GM19023 (cell line): Measurements from ENCODE around the gene FAAH2.
A peak's percentile ranks its signal among the peaks of the same experiment; 100 is the strongest.
"Not testable (repeated sequence)": the region's sequence is repeated elsewhere in the genome, so short reads cannot be mapped to it uniquely, and the experiment has no call there.

Experiments
- ATAC-seq: cut with Tn5 transposase; IDR thresholded peaks from one replicate; pipeline ENCODE4 v1.9.1; 2021; ENCODE audit warnings: mild to moderate bottlenecking, moderate library complexity; ENCODE audit not compliant: unreplicated experiment

FAAH2 gene

DNA sequence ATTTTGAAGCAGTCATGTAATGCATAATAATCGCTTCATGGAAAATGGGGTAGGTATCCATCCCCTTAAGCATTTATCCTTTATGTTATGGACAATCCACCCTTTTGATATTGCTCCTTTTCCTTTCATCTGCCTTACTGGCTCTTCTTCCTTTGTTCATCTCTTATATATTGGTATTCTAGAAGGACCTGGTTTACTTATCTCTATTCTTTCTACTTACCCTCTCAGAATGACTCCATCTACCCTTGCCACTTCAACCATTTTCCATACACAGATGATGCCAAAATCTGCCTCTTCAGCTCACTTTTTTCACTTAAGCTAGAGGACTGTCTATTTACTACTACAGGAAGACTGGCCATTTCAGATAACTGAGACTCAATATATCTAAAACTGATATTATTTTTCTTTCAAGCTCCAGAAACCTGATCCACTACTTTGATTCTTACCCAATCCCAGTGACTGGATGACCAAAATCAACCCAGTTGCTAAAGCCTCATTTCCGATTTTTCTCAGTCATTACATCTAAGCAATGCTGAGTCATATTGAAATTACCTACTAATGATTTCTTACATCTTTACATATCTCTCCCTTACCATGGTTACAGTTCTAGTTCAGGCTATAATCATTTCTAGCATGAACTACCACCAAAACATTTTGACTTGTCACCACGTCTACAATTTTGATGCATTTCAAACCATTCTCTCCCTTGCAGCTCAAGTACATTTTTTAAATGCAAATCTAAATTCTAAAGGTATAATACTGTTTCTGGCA, 93.7 kb downstream of the FAAH2 start:
- ATAC-seq, result no peak

GRCh38 chrX:57394162-57394561, 107.7 kb downstream of the FAAH2 start:
- not testable (repeated sequence) for ATAC-seq

DNA sequence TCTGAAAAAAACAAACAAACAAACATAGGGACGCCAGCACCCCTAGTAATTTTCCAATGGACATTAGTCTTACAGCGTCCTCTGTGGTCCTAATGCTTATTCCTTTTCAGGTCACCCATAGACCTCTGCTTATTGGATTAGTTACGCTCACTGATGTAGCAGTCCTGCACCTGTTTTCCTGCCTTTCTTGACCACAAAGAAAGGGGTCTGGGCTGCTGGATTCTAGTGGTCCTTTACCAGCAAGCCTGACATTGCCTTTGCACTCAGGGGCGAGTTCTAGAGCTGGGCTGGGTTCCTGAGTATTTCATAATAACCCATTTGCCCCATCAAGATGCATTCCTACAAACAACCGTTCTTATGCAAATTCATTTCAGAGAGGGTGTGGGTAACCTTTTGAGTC, 116.7 kb downstream of the FAAH2 start:
- ATAC-seq, result not testable (repeated sequence)

GRCh38 chrX:57406149-57406548, 119.6 kb downstream of the FAAH2 start:
- no peak for ATAC-seq

- ATAC-seq, result no peak
These were observed 131.3 kb downstream of the FAAH2 start for GRCh38 chrX:57417827-57418226.

DNA sequence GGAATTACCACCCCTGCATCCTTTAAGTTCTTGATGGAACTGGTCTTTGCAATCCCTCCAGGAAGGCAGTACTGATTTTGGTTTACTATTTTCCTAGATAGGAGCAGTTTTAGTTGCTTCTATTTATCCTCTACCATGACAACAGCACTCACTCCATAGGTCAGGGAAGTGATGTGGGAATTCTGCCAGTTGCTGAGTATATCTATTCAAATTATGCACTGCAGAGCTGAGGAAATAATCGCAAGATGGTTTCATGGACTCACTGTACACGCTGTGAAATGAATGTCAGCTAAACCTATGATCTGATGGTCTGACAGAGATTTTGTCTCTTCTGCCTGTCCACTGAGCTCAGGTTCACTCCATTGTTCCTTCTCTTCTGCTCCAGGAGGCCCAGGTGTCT, 135.8 kb downstream of the FAAH2 start:
- no peak for ATAC-seq

DNA sequence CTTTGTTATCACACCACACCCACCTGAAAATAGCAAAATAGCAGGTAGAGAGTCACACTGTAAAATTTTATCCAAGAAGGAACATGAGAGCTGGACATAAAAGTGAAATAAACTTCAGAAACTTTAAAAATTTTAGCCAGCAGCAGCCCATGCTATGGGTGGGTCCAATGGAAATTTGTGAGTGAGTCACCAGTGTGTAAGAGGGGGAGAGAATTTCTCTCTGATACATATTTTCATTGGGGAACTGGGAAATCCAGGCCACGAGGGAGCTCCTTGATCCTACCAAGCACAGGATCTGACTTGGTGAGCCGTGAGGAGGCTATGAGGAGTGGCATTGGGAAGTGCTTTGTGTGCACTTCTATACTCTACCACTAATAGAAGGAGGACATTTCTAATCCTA, 136.3 kb downstream of the FAAH2 start:
- no peak for ATAC-seq

- ATAC-seq, result no peak
These were observed 158.6 kb downstream of the FAAH2 start for GRCh38 chrX:57445076-57445475.

DNA sequence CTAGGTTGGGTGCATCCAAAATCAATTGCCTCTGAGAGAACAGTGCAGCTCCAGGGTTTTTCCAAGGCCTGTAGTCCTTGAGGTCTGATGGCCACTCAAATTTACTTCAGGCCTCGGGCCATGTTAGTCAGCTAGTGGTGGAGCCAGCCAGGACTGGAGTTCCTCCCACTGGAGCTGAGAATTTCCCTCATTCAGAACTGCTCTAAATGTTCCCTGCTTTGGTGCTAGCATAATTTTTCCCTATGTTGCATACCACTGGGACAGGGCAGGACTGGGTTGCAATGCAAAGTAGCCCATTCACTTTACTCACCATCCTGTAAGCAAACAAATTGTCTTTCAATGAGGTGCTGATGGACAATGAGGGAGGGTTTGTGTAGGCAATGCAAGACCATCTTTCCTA, 159.3 kb downstream of the FAAH2 start:
- no peak for ATAC-seq

- no peak for ATAC-seq
These were observed 161.3 kb downstream of the FAAH2 start for GRCh38 chrX:57447856-57448255.

DNA sequence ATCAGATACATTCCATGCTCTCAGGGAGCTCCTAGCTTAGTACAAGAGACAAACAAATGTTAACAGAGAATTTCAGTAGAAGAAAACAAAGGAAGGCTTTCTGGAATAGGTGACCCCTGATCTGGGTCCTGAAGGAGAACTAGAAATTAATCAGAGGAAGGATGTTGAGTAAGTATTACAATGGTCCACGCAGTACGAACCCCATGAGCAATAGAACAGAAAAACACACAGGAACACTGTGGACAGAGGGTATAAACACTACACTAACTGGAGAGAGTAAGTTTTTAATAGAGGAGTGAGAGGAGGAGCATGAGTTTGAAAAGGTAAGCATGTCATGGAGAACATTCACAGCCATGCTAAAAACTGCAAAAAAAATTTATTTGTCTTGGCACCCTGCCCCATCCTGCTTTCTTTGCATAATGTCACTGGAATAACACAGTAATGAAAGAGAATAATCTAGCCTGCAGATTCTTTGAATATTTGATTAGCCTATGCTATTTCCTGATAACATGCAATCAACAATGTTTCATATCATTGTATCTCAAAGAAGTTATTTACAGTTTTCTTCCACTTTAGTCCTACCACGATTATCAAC, 165.0 kb downstream of the FAAH2 start:
- no peak for ATAC-seq

DNA sequence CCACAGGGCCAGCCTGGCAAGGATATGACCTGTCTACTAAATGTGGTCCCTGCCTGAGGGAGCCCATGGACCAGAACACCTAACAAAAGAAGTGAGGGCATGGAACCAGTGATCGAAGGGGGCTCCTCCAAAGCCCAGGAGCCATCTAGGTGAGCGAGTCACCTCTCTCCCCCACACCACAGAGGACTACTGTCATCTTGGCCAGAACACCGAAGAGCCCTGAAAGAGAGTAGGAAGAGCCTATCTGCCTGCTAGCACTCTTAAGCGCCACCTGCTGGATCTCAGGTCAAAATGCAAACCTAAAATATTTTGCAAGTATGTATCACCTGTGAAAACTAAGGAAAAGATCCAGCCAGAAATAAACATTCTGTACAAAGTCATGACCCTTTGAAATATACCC, 167.4 kb downstream of the FAAH2 start:
- peak; percentile 82 for ATAC-seq

DNA sequence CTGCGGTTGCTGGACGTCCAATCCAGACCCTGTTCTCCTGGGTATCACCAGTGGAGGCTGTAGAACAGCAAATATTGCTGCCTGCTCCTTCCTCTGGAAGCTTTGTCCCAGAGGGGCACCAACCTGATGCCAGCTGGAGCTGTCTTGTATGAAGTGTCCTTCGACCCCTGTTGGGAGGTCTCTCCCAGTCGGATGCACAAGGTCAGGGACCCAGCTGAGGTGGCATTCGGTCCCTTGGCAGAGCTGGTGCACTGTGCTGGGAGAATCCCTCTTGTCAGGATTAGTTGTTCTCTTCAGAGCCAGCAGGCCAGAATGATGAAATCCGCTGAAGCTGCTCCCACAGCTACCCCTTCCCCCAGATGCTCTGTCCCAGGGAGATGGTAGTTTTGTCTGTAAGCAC, 195.0 kb downstream of the FAAH2 start:
- no peak for ATAC-seq

GRCh38 chrX:57516491-57516890, 230.0 kb downstream of the FAAH2 start:
- ATAC-seq, result no peak

DNA sequence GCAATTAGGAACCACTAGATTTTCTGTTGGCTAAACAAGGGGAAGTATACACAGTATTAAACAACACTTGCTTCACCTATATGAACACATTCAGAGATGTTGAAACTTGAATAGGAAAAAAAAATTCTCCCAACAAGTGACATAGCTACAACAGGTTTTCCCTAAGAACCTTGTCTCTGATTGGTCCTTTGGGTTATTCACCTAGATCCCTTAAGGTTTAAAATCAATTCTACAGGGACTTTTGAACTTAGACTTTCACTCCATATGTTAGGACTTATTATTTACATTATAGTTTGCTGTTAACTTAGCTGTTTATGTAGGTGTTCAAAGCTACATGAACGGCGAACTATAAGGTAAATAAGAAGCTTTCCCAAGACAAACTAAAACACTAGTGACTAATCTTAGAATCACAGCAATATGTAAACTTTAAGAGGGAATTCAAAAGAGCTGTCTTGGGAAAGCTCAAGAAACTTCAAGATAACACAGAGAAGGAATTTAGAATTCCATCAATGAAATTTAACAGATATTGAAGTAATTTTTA, 233.1 kb downstream of the FAAH2 start:
- ATAC-seq, result no peak

GRCh38 chrX:57528670-57529255, 242.3 kb downstream of the FAAH2 start:
- peak; percentile 66 for ATAC-seq
